IPS-18a (cell line): ENCODE data around the gene TMEM258.

Source experiments
- H3K27ac ChIP-seq: one replicate; pipeline ENCODE4 v1.5.1; 2013; ENCODE audit warnings: low read length
- H3K27me3 ChIP-seq: one replicate; pipeline ENCODE4 v1.6.1; 2013; ENCODE audit warnings: mild to moderate bottlenecking, low read length; ENCODE audit not compliant: control insufficient read depth, insufficient read depth
- H3K36me3 ChIP-seq: one replicate; pipeline ENCODE4 v1.6.1; 2013; ENCODE audit warnings: low read depth, low read length; ENCODE audit not compliant: control insufficient read depth
- H3K4me1 ChIP-seq: one replicate; pipeline ENCODE4 v1.6.1; 2013; ENCODE audit warnings: low read depth, low read length; ENCODE audit not compliant: control insufficient read depth
- H3K4me3 ChIP-seq: one replicate; pipeline ENCODE4 v1.5.1; 2013; ENCODE audit warnings: low read length
- H3K9ac ChIP-seq: one replicate; pipeline ENCODE4 v1.6.1; 2013; ENCODE audit warnings: mild to moderate bottlenecking, low read length, moderate library complexity
- H3K9me3 ChIP-seq: one replicate; pipeline ENCODE4 v1.6.1; 2013; ENCODE audit warnings: low read depth, low read length; ENCODE audit not compliant: control insufficient read depth

Gene TMEM258

DNA sequence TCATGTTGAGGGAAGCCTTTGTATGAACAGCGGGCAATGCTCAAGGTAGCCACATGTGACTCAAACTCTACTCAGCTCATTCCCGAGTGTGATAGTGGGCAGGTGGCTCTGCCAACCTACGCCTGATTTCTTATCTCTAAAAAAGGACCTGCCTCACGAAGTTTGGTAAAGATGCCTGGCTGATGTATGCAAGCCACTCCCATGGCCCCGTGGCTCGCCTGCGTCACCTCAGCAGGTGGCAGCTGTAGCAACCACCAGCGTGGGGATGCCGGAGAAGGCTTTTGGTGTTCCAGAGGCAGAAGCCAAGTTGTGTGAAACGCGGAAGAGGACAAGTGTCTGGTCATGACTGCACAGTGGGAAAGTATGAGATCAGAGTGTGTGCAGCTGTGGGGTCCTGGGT, 41.1 kb upstream of the TMEM258 start:
- H3K27me3 ChIP-seq = no peaks in the 10 kb centered on the region
- H3K36me3 ChIP-seq = peaks cover 22% of the 10 kb centered on the region
- H3K9me3 ChIP-seq = no peaks in the 10 kb centered on the region
- H3K4me1 ChIP-seq = peaks cover 54% of the 10 kb centered on the region
- H3K9ac ChIP-seq = no peak overlapping the region
- H3K27ac ChIP-seq = no peak overlapping the region
- H3K4me3 ChIP-seq = no peak overlapping the region

- Histone ChIP-seq H3K27ac (no peak overlapping the region), H3K4me1 (peaks cover 54% of the 10 kb centered on the region), H3K4me3 (no peak overlapping the region), H3K27me3 (no peaks in the 10 kb centered on the region), H3K36me3 (peaks cover 15% of the 10 kb centered on the region), H3K9me3 (no peaks in the 10 kb centered on the region), H3K9ac (no peak overlapping the region)
Observed at GRCh38 chr11:61832754-61833153, 40.4 kb upstream of the TMEM258 start.

- H3K9me3 ChIP-seq = no peaks in the 10 kb centered on the region
- no peak overlapping the region for H3K4me3 ChIP-seq
- H3K36me3 ChIP-seq = peaks cover 9% of the 10 kb centered on the region
- H3K27ac ChIP-seq = no peak overlapping the region
- H3K27me3 ChIP-seq = no peaks in the 10 kb centered on the region
- H3K4me1 ChIP-seq = peaks cover 56% of the 10 kb centered on the region
- no peak overlapping the region for H3K9ac ChIP-seq
Observed at GRCh38 chr11:61832207-61832606, 39.8 kb upstream of the TMEM258 start.

DNA sequence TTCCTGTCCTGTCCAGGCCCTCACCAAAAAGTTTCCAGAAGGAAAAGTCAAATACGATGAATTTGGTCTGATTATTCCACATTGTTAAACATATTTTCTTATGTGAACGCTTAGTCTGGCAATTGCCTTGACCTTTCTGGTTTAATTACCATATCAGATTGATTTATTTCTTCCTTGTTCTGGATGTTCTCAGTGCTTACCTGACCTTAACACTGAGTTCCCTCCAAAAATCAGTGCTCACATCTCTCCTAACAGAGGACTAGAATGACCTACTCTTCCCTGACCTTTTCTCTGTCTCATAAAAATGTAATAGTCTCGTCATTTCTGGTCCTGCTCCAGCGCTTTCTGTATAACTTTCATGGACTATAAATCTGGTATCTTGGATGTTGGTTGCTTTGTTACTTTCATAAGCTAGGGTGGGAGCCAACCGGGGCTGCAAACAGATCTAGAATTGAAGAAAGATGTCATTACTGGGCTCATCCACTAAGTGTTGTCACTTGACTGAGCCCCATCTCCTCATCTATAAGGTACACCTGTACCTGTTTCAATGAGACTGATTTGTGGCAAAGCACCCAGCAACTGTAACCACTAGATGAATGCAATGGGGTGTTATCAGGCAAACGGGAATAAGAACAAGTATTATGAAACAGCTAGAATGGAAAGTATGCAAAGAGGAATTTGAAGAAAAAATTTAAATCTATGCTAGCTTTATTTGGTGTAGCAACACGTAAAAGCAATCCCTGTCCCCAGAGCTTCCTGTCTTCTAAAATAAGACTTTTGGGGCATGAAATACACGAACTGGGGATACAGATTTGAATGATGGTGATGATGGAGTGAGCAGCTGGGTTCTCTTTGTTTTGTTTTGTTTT, 38.1 kb upstream of the TMEM258 start:
- Histone ChIP-seq H3K9ac (peak overlapping the region; percentile 90), H3K27me3 (no peaks in the 10 kb centered on the region), H3K4me3 (peak overlapping the region; percentile 63), H3K9me3 (no peaks in the 10 kb centered on the region), H3K27ac (no peak overlapping the region), H3K36me3 (peaks cover 9% of the 10 kb centered on the region), H3K4me1 (peaks cover 61% of the 10 kb centered on the region)

GRCh38 chr11:61829806-61830205, 37.4 kb upstream of the TMEM258 start:
- Histone ChIP-seq H3K4me1 (peaks cover 58% of the 10 kb centered on the region), H3K36me3 (peaks cover 9% of the 10 kb centered on the region), H3K9me3 (no peaks in the 10 kb centered on the region), H3K9ac (peak overlapping the region; percentile 90), H3K27ac (no peak overlapping the region), H3K4me3 (peak overlapping the region; percentile 63), H3K27me3 (no peaks in the 10 kb centered on the region)

- H3K27ac ChIP-seq = peak overlapping the region; percentile 95
- no peaks in the 10 kb centered on the region for H3K27me3 ChIP-seq
- H3K36me3 ChIP-seq = peaks cover 9% of the 10 kb centered on the region
- H3K4me3 ChIP-seq = peak overlapping the region; percentile 63
- peaks cover 50% of the 10 kb centered on the region for H3K4me1 ChIP-seq
- no peaks in the 10 kb centered on the region for H3K9me3 ChIP-seq
- H3K9ac ChIP-seq = peak overlapping the region; percentile 90
Observed at GRCh38 chr11:61828629-61829407, 36.4 kb upstream of the TMEM258 start.

DNA sequence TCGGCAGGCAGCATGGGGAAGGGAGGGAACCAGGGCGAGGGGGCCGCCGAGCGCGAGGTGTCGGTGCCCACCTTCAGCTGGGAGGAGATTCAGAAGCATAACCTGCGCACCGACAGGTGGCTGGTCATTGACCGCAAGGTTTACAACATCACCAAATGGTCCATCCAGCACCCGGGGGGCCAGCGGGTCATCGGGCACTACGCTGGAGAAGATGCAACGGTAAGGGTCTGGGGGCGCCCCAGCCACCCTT, 35.9 kb upstream of the TMEM258 start:
- Histone ChIP-seq H3K9ac (peak overlapping the region; percentile 90), H3K9me3 (no peaks in the 10 kb centered on the region), H3K27me3 (no peaks in the 10 kb centered on the region), H3K4me1 (peaks cover 45% of the 10 kb centered on the region), H3K27ac (peak overlapping the region; percentile 95), H3K4me3 (peak overlapping the region; percentile 63), H3K36me3 (peaks cover 11% of the 10 kb centered on the region)

DNA sequence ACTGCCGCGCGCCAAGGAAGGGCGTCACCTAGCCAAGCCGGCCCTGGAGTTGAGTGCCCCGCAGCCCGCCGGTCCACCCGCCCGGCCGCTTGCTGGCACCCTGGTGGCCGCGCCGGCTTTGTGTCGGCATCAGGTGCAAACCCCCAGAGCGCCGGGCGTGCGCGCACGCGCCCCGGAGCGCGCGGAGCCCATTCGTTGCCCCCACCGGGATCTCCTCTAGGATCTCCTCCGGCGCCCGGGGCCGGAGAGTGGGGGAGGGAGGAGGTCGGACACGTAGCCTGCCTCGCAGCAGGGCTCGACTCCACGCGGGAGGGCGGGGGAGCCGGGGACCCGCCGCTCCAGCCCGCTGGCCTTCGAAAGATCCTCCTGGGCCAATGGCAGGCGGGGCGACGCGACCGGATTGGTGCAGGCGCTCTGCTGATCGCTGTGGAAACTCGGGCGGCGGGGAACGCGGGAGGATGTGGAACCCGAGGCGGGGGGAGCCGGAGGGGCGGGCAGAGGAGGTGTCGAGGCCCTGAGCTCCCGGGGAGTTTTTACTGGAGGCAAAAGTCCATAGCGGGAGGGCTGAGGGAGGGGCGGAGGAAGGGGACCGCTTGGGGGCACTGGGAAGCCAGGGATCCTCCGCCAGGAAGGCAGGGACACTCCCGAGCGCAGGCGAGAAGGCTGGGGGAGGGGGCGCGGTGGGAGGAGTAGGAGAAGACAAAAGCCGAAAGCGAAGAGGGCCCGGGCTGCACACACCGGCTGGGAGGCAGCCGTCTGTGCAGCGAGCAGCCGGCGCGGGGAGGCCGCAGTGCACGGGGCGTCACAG, 35.4 kb upstream of the TMEM258 start, which contains the start of gene FADS2:
Gene FADS2 (plus strand): TSS at position 730 of the 808 bp plus-strand sequence. CDS start 91 bp downstream, outside the sequence.
- peak within 1 kb of the TSS; percentile 95 for H3K27ac ChIP-seq
- H3K36me3 ChIP-seq = peaks cover 15% of the 10 kb centered on the region
- H3K27me3 ChIP-seq = no peaks in the 10 kb centered on the region
- peaks cover 40% of the 10 kb centered on the region for H3K4me1 ChIP-seq
- peak within 1 kb of the TSS; percentile 90 for H3K9ac ChIP-seq
- H3K4me3 ChIP-seq = peak within 1 kb of the TSS; percentile 63
- H3K9me3 ChIP-seq = no peaks in the 10 kb centered on the region

DNA sequence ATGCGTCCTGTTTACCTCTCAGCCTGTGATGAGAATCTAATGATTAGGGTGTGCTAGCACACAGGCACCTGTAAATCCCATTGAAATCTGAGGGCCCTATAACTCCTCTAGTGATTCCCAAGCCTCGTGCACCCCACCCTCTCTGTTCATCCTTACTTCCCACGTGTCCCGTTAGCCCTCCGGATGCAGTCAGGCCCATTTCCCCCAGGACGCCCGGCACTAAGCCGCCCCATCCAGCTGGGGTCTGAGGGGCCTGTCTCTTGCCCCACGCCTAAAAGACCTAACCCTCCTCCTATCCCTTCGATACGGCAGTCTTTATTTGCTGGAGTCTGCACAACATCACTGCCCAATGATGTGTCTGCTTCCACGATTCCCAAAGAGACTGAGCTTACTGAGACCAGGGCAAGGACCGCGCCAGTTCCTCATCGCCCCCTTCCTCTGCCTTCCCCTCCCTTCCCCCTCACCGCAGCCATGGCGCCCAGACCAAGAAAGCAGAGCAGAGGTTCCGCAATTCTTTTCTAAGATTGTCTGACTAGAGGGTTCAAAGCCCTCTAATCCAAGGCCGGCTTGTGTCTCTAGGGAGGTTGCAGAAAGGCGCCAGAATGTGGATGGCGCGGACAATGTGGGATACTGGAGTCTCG, 34.7 kb upstream of the TMEM258 start:
- peak overlapping the region; percentile 90 for H3K9ac ChIP-seq

DNA sequence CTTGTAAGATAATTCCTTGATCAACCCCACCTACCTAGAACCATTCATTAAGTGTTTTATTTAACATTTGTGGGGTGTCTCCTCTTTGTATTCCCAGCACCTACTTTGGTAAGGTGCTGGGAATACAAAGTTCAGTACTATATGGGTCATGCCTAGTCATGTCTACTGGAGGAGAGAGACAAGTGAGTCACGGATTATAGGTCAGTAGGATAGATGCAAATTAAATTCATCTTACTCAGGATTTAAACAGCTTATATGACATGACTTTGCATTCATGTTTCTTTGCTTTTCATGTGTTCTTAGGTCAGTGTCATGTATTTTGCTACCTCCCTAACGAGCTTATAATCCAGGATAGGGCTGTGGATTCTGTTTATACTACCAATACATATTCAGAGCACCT, 27.8 kb upstream of the TMEM258 start:
- Histone ChIP-seq H3K4me3 (no peak overlapping the region), H3K9me3 (no peaks in the 10 kb centered on the region), H3K4me1 (peaks cover 11% of the 10 kb centered on the region), H3K9ac (no peak overlapping the region), H3K27ac (no peak overlapping the region), H3K27me3 (no peaks in the 10 kb centered on the region), H3K36me3 (peaks cover 12% of the 10 kb centered on the region)

More for the DNA sequence above, 34.7 kb upstream of the TMEM258 start:
- H3K4me1 ChIP-seq = peaks cover 34% of the 10 kb centered on the region
- peak overlapping the region; percentile 63 for H3K4me3 ChIP-seq
- no peaks in the 10 kb centered on the region for H3K9me3 ChIP-seq
- peak overlapping the region; percentile 95 for H3K27ac ChIP-seq
- H3K36me3 ChIP-seq = peaks cover 12% of the 10 kb centered on the region
- H3K27me3 ChIP-seq = no peaks in the 10 kb centered on the region
